IMR-90 (cell line): ENCODE data around the gene ITSN1. TPM values are rescaled to one million over a fixed set of nuclear protein-coding genes. Genes with fewer than 3 reads are reported as not detected.

ENCODE experiments used
- ATAC-seq: fragments of 200-7000 bp; cut with Tn5 transposase; 2 replicates; pipeline ENCODE4 v1.9.1; 2020; ENCODE audit warnings: low read depth, mild to moderate bottlenecking, moderate library complexity
- BruUV-seq: library from RNA; stranded (reverse); fragments of 400-500 nt; replicated peaks from 2 replicates; lab custom pipeline; 2021; lab: Mats Ljungman, UMichigan
- CTCF ChIA-PET: fragments of 300-600 bp; formaldehyde crosslinking; extraction: SDS; loops from one replicate; lab custom pipeline; 2021; ENCODE audit warnings: antibody characterized with exemption; lab: Yijun Ruan, JAX
- POLR2A ChIA-PET: fragments of 300-600 bp; sonication (Branson Sonifier 250); formaldehyde crosslinking; loops from one replicate; lab custom pipeline; 2022; ENCODE audit warnings: antibody characterized with exemption; ENCODE audit not compliant: unreplicated experiment; lab: Charles Lee
- DNase-seq: peaks from one replicate; pipeline ENCODE4 v3.0.0; 2013
- H2AFZ ChIP-seq: replicated peaks from 2 replicates; pipeline ENCODE3; 2013; ENCODE audit warnings: low read length, mild to moderate bottlenecking; ENCODE audit not compliant: poor library complexity
- H2AK5ac ChIP-seq: 2 replicates; pipeline ENCODE4 v1.6.1; 2013; ENCODE audit warnings: low read depth, low read length, inconsistent platforms
- H2AK9ac ChIP-seq: replicated peaks from 2 replicates; pipeline ENCODE3; 2013; ENCODE audit warnings: mild to moderate bottlenecking, low read depth, low read length, moderate library complexity; ENCODE audit not compliant: poor library complexity
- H2BK120ac ChIP-seq: 2 replicates; pipeline ENCODE4 v1.6.1; 2013; ENCODE audit warnings: low read depth, low read length, inconsistent platforms
- H2BK15ac ChIP-seq: 3 replicates; pipeline ENCODE4 v1.6.1; 2013; ENCODE audit warnings: low read depth, low read length, inconsistent platforms
- H2BK20ac ChIP-seq: 2 replicates; pipeline ENCODE4 v1.6.1; 2013; ENCODE audit warnings: low read depth, mild to moderate bottlenecking, inconsistent platforms, low read length, moderate library complexity
- H2BK5ac ChIP-seq: 2 replicates; pipeline ENCODE4 v1.6.1; 2013; ENCODE audit warnings: mild to moderate bottlenecking, low read depth, low read length, inconsistent platforms; ENCODE audit not compliant: poor library complexity, severe bottlenecking
- H3K14ac ChIP-seq: replicated peaks from 2 replicates; pipeline ENCODE4 v1.6.1; 2013; ENCODE audit warnings: low read depth, low read length, inconsistent platforms
- H3K18ac ChIP-seq: 2 replicates; pipeline ENCODE4 v1.6.1; 2013; ENCODE audit warnings: low read depth, low read length, control low read depth
- H3K23ac ChIP-seq: 2 replicates; pipeline ENCODE4 v1.6.1; 2013; ENCODE audit warnings: low read depth, low read length, inconsistent platforms
- H3K27ac ChIP-seq: 2 replicates; pipeline ENCODE4 v1.5.1; 2013; ENCODE audit warnings: mild to moderate bottlenecking, control low read depth, low read length; ENCODE audit not compliant: insufficient read depth
- H3K27me3 ChIP-seq: 2 replicates; pipeline ENCODE4 v1.6.1; 2013; ENCODE audit warnings: low read length; ENCODE audit not compliant: control insufficient read depth, insufficient read depth
- H3K36me3 ChIP-seq: 2 replicates; pipeline ENCODE4 v1.6.1; 2013; ENCODE audit warnings: low read length, mixed read lengths; ENCODE audit not compliant: control insufficient read depth, insufficient read depth
- H3K4ac ChIP-seq: 2 replicates; pipeline ENCODE4 v1.6.1; 2013; ENCODE audit warnings: low read depth, low read length, inconsistent platforms
- H3K4me1 ChIP-seq: 2 replicates; pipeline ENCODE4 v1.6.1; 2013; ENCODE audit warnings: low read length, mixed read lengths; ENCODE audit not compliant: control insufficient read depth, insufficient read depth
- H3K4me2 ChIP-seq: 2 replicates; pipeline ENCODE4 v1.6.1; 2013; ENCODE audit warnings: low read depth, mild to moderate bottlenecking, control low read depth, low read length, moderate library complexity
- H3K4me3 ChIP-seq: 2 replicates; pipeline ENCODE4 v1.5.1; 2013; ENCODE audit warnings: low read depth, mild to moderate bottlenecking, control low read depth, low read length, moderate library complexity; ENCODE audit not compliant: insufficient read depth
- H3K56ac ChIP-seq: 2 replicates; pipeline ENCODE4 v1.6.1; 2013; ENCODE audit warnings: low read length, inconsistent platforms; ENCODE audit not compliant: insufficient read depth; ENCODE audit errors: extremely low read depth
- H3K79me1 ChIP-seq, 2 experiments: 2 replicates each; pipeline ENCODE4 v1.6.1; 2013; ENCODE audit warnings: low read length in 2 of 2, inconsistent platforms in 1 of 2, low read depth in 1 of 2
- H3K9ac ChIP-seq: 2 replicates; pipeline ENCODE4 v1.6.1; 2013; ENCODE audit warnings: low read depth, low read length, control low read depth
- H3K9me1 ChIP-seq: 2 replicates; pipeline ENCODE4 v1.6.1; 2013; ENCODE audit warnings: low read length, inconsistent platforms; ENCODE audit not compliant: insufficient read depth
- H3K9me3 ChIP-seq: 2 replicates; pipeline ENCODE4 v1.6.1; 2013; ENCODE audit warnings: low read length; ENCODE audit not compliant: control insufficient read depth, insufficient read depth
- H4K20me1 ChIP-seq: 2 replicates; pipeline ENCODE4 v1.6.1; 2013; ENCODE audit warnings: low read length, inconsistent platforms; ENCODE audit not compliant: insufficient read depth
- H4K5ac ChIP-seq: 2 replicates; pipeline ENCODE4 v1.6.1; 2013; ENCODE audit warnings: mild to moderate bottlenecking, low read depth, low read length, control low read depth
- H4K8ac ChIP-seq, 2 experiments: 2 replicates each; pipeline ENCODE4 v1.6.1; 2013; ENCODE audit warnings: low read depth in 2 of 2, low read length in 2 of 2, control low read depth in 1 of 2, inconsistent platforms in 1 of 2
- H4K91ac ChIP-seq: 2 replicates; pipeline ENCODE4 v1.6.1; 2013; ENCODE audit warnings: low read depth, low read length, inconsistent platforms; ENCODE audit not compliant: insufficient read depth
- FOS ChIP-seq: fragments of 150-350 bp; IDR thresholded peaks from 2 replicates; pipeline ENCODE4 v1.6.1; 2016; ENCODE audit warnings: low read depth, low read length
- MXI1 ChIP-seq: IDR thresholded peaks from 2 replicates; pipeline ENCODE4 v1.6.1; 2012; ENCODE audit warnings: low read depth, mild to moderate bottlenecking, low read length, moderate library complexity, borderline replicate concordance
- NFE2L2 ChIP-seq: fragments of 150-350 bp; IDR thresholded peaks from 2 replicates; pipeline ENCODE4 v1.6.1; 2016; ENCODE audit warnings: low read depth, mild to moderate bottlenecking, low read length
- POLR2A ChIP-seq: IDR thresholded peaks from 2 replicates; pipeline ENCODE4 v1.6.1; 2012; ENCODE audit warnings: mild to moderate bottlenecking, low read depth, low read length
- RAD21 ChIP-seq: IDR thresholded peaks from 2 replicates; pipeline ENCODE4 v1.6.1; 2012; ENCODE audit warnings: low read length, improper control_type of control experiment
- RFX5 ChIP-seq: IDR thresholded peaks from 2 replicates; pipeline ENCODE4 v1.8.0; 2012; ENCODE audit warnings: low read depth, mild to moderate bottlenecking, low read length, moderate library complexity
- SMC3 ChIP-seq: fragments of 150-350 bp; IDR thresholded peaks from 2 replicates; pipeline ENCODE4 v1.6.1; 2016; ENCODE audit warnings: low read depth, mild to moderate bottlenecking, antibody characterized with exemption, low read length, moderate library complexity
- WGBS, 2 experiments: methylation state at CpG; one replicate each; pipeline versions ENCODE4 v1.1.5 to v1.1.7; 2013; ENCODE audit warnings: missing lambda C conversion rate in 2 of 2; ENCODE audit not compliant: insufficient read length in 1 of 2; ENCODE audit errors: extremely low coverage in 2 of 2; 5-methylcytosine and 5-hydroxymethylcytosine counted together
- dilution Hi-C: fragments of 300-500 bp; cut with HindIII; formaldehyde crosslinking; loops from one replicate; pipeline ENCODE4 v1.14.3; 2018; ENCODE audit warnings: low sequenced_read_pairs; ENCODE audit not compliant: unreplicated experiment
- in situ Hi-C: fragments of 300-500 bp; cut with MboI; formaldehyde crosslinking; loops from 3 replicates; pipeline ENCODE4 v1.14.3; 2019; ENCODE audit warnings: low sequenced_read_pairs, inconsistent platforms, mixed read lengths
- intact Hi-C: fragments of 100-400 bp; cut with micrococcal nuclease; formaldehyde crosslinking; loops from 2 replicates; pipeline ENCODE4 v1.10.0; 2022
- polyA plus RNA-seq, 3 experiments: library from polyadenylated mRNA; depleted of rRNA; stranded (reverse); fragments of >200 nt; gene quantifications; 2 replicates each; pipeline ENCODE4 v1.2.3, GENCODE V29; 2012; ENCODE audit warnings: low replicate concordance in 1 of 3
- total RNA-seq: library from RNA; depleted of rRNA; stranded (reverse); fragments of >200 nt; gene quantifications from 2 replicates; pipeline ENCODE4 v1.2.3, GENCODE V29; 2012
- TF ChIP-seq, protein P1 (sequence below): conservative IDR thresholded peaks from 2 replicates; pipeline ENCODE4 v1.5.1; 2012; ENCODE audit warnings: mild to moderate bottlenecking, low read depth, low read length, improper control_type of control experiment
- TF ChIP-seq, protein P2 (sequence below): fragments of 150-350 bp; IDR thresholded peaks from 2 replicates; pipeline ENCODE4 v1.6.1; 2017; ENCODE audit warnings: mild to moderate bottlenecking, antibody characterized with exemption, low read length, low read depth

The ITSN1 gene
- total and polyA plus RNA-seq, 2 of the 4 experiments (the other 2 are of a cell fraction): 45.4 to 62.0 TPM

- no peak overlapping the region for H3K4ac ChIP-seq
- no peak overlapping the region for H3K9ac ChIP-seq
- H2AK9ac ChIP-seq: peak overlapping the region; percentile 1
- no peak overlapping the region for H4K5ac ChIP-seq
- H3K14ac ChIP-seq: no peak overlapping the region
- no peak overlapping the region for H2BK120ac ChIP-seq
- no peak overlapping the region for H4K91ac ChIP-seq
- H4K20me1 ChIP-seq: no peaks in the 10 kb centered on the region
- TF ChIP-seq FOS (no peak), RFX5 (no peak), SMC3 (peak; percentile 43), RAD21 (peak; percentile 62), NFE2L2 (no peak), MXI1 (peak; percentile 38; the same call in 1 of the 2 replicates), POLR2A (no peak)
- TF ChIP-seq, protein P1, sequence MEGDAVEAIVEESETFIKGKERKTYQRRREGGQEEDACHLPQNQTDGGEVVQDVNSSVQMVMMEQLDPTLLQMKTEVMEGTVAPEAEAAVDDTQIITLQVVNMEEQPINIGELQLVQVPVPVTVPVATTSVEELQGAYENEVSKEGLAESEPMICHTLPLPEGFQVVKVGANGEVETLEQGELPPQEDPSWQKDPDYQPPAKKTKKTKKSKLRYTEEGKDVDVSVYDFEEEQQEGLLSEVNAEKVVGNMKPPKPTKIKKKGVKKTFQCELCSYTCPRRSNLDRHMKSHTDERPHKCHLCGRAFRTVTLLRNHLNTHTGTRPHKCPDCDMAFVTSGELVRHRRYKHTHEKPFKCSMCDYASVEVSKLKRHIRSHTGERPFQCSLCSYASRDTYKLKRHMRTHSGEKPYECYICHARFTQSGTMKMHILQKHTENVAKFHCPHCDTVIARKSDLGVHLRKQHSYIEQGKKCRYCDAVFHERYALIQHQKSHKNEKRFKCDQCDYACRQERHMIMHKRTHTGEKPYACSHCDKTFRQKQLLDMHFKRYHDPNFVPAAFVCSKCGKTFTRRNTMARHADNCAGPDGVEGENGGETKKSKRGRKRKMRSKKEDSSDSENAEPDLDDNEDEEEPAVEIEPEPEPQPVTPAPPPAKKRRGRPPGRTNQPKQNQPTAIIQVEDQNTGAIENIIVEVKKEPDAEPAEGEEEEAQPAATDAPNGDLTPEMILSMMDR: peak; percentile 53
- TF ChIP-seq, protein P2, sequence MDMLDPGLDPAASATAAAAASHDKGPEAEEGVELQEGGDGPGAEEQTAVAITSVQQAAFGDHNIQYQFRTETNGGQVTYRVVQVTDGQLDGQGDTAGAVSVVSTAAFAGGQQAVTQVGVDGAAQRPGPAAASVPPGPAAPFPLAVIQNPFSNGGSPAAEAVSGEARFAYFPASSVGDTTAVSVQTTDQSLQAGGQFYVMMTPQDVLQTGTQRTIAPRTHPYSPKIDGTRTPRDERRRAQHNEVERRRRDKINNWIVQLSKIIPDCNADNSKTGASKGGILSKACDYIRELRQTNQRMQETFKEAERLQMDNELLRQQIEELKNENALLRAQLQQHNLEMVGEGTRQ: peak; percentile 71; the same call in 1 of the 2 replicates
- WGBS, 2 experiments: 76% methylated on average over 4 of the region's 13 CpGs; no CpG with 5 or more reads in 1 of the 2 experiments
- ATAC-seq (peak; percentile 61), DNase-seq (peak; percentile 67)
- H2AK5ac ChIP-seq: no peak overlapping the region
- intact Hi-C loops (no loop called here), dilution Hi-C loops (no loop called here), in situ Hi-C loops (loop anchor here (25.0 kb wide), 1 partner anchor 711 kb away; the partner anchor contains the start of gene RCAN1)
- ChIA-PET POLR2A (no interaction called here), CTCF (interaction anchor here (0.8 to 1.0 kb wide), 2 partner anchors 10 to 318 kb away, joined by 3 read pairs; no protein-coding TSS in a partner anchor)
- H3K36me3 ChIP-seq: peaks cover 33% of the 10 kb centered on the region
- H3K27me3 ChIP-seq: no peaks in the 10 kb centered on the region
- H2AFZ ChIP-seq: peak overlapping the region; percentile 0
- H3K27ac ChIP-seq: no peak overlapping the region
- no peak overlapping the region for H2BK20ac ChIP-seq
- H3K9me3 ChIP-seq: no peaks in the 10 kb centered on the region
- no peak overlapping the region for H3K18ac ChIP-seq
- H3K79me1 ChIP-seq: peaks cover 0 to 3% of the 10 kb centered on the region in 2 experiments; a peak in 1 of 4 replicates
- peaks cover 17% of the 10 kb centered on the region for H3K4me1 ChIP-seq
- BruUV-seq: no TSS peak
- H3K4me2 ChIP-seq: no peak overlapping the region
- no peak overlapping the region for H2BK15ac ChIP-seq
- no peak overlapping the region for H2BK5ac ChIP-seq
- peaks cover 8% of the 10 kb centered on the region; the same call in 1 of the 2 replicates for H3K9me1 ChIP-seq
- H3K56ac ChIP-seq: no peak overlapping the region
- no peak overlapping the region for H3K4me3 ChIP-seq
- no peak overlapping the region for H4K8ac ChIP-seq
- H3K23ac ChIP-seq: no peak overlapping the region
Observed at GRCh38 chr21:33901412-33902288, 259.3 kb downstream of the ITSN1 start.
